WTC11 (cell line): ENCODE results near the gene FHOD3. TPM values are rescaled to one million over a fixed set of nuclear protein-coding genes. Genes with fewer than 3 reads are reported as not detected.

ENCODE experiments used
- ATAC-seq: fragments of 200-7000 bp; cut with Tn5 transposase; 2 replicates; pipeline ENCODE4 v1.10.0; 2021; ENCODE audit warnings: mild to moderate bottlenecking, moderate library complexity
- CTCF ChIA-PET: fragments of 300-600 bp; sonication (Branson Sonifier 250); formaldehyde crosslinking; loops from one replicate; lab custom pipeline; 2021; ENCODE audit warnings: antibody characterized with exemption; lab: Charles Lee
- POLR2A ChIA-PET: fragments of 350-600 bp; sonication (Branson Sonifier 250); formaldehyde crosslinking; loops from one replicate; lab custom pipeline; 2021; ENCODE audit warnings: antibody characterized with exemption; lab: Charles Lee
- DNase-seq: peaks from one replicate; pipeline ENCODE4 v3.0.0; 2021; ENCODE audit warnings: low spot score
- H3K27ac Mint-ChIP-seq: 2 replicates; pipeline ENCODE4 v1.8.0; 2021; ENCODE audit warnings: mixed read lengths
- H3K27me3 Mint-ChIP-seq: 2 replicates; pipeline ENCODE4 v1.8.0; 2021; ENCODE audit warnings: low read depth, mild to moderate bottlenecking, moderate library complexity, mixed read lengths
- H3K36me3 Mint-ChIP-seq: 2 replicates; pipeline ENCODE4 v1.8.0; 2021; ENCODE audit warnings: mixed read lengths
- H3K4me1 Mint-ChIP-seq: 2 replicates; pipeline ENCODE4 v1.8.0; 2022; ENCODE audit warnings: mixed read lengths
- H3K4me3 Mint-ChIP-seq: 2 replicates; pipeline ENCODE4 v1.8.0; 2021; ENCODE audit warnings: mild to moderate bottlenecking, moderate library complexity, mixed read lengths
- H3K9me3 Mint-ChIP-seq: 2 replicates; pipeline ENCODE4 v1.8.0; 2021; ENCODE audit warnings: mixed read lengths
- AFF4 ChIP-seq: sonication (generic); formaldehyde crosslinking; IDR thresholded peaks from 2 replicates; pipeline ENCODE4 v1.8.1; 2023; ENCODE audit warnings: mild to moderate bottlenecking, missing genetic modification reagents, borderline replicate concordance
- ATF2 ChIP-seq: sonication (generic); formaldehyde crosslinking; IDR thresholded peaks from 2 replicates; pipeline ENCODE4 v1.8.1; 2022; ENCODE audit warnings: low read depth, missing genetic modification reagents, borderline replicate concordance
- CBFB ChIP-seq: sonication (generic); formaldehyde crosslinking; IDR thresholded peaks from 2 replicates; pipeline ENCODE4 v1.8.1; 2022; ENCODE audit warnings: mild to moderate bottlenecking, low read depth, missing genetic modification reagents
- CTCF ChIP-seq: fragments of 200-600 bp; IDR thresholded peaks from 2 replicates; pipeline ENCODE4 v1.8.0; 2022; ENCODE audit warnings: antibody characterized with exemption
- EMX1 ChIP-seq: fragments of 250-450 bp; sonication (Bioruptor Pico); IDR thresholded peaks from 2 replicates; pipeline ENCODE4 v1.8.0; 2021; ENCODE audit warnings: mild to moderate bottlenecking
- ETV6 ChIP-seq: sonication (generic); formaldehyde crosslinking; IDR thresholded peaks from 2 replicates; pipeline ENCODE4 v1.8.1; 2022; ENCODE audit warnings: mild to moderate bottlenecking, missing genetic modification reagents
- MLX ChIP-seq: sonication (generic); formaldehyde crosslinking; IDR thresholded peaks from 2 replicates; pipeline ENCODE4 v1.8.1; 2023; ENCODE audit warnings: mild to moderate bottlenecking, missing genetic modification reagents, moderate library complexity
- MXD4 ChIP-seq: fragments of 250-450 bp; sonication (Bioruptor Pico); IDR thresholded peaks from 2 replicates; pipeline ENCODE4 v1.8.0; 2021; ENCODE audit warnings: mild to moderate bottlenecking, moderate library complexity, borderline replicate concordance
- NR3C1 ChIP-seq: sonication (generic); formaldehyde crosslinking; conservative IDR thresholded peaks from 2 replicates; pipeline ENCODE4 v1.8.1; 2023; ENCODE audit warnings: low read depth, mild to moderate bottlenecking, missing genetic modification reagents
- PRDM15 ChIP-seq: sonication (generic); formaldehyde crosslinking; IDR thresholded peaks from 2 replicates; pipeline ENCODE4 v1.8.0; 2022; ENCODE audit warnings: missing genetic modification reagents
- RELA ChIP-seq: sonication (generic); formaldehyde crosslinking; IDR thresholded peaks from 2 replicates; pipeline ENCODE4 v1.8.1; 2022; ENCODE audit warnings: missing genetic modification reagents, mild to moderate bottlenecking, borderline replicate concordance
- SOX15 ChIP-seq: fragments of 250-450 bp; sonication (Bioruptor Pico); IDR thresholded peaks from 2 replicates; pipeline ENCODE4 v1.9.0; 2021; ENCODE audit warnings: mild to moderate bottlenecking
- SP1 ChIP-seq: sonication (generic); formaldehyde crosslinking; conservative IDR thresholded peaks from 2 replicates; pipeline ENCODE4 v1.8.1; 2022; ENCODE audit warnings: missing genetic modification reagents
- TEAD1 ChIP-seq: sonication (generic); formaldehyde crosslinking; IDR thresholded peaks from 2 replicates; pipeline ENCODE4 v1.8.0; 2022; ENCODE audit warnings: mild to moderate bottlenecking, missing genetic modification reagents
- TEAD4 ChIP-seq: sonication (generic); formaldehyde crosslinking; IDR thresholded peaks from 2 replicates; pipeline ENCODE4 v1.8.0; 2022; ENCODE audit warnings: mild to moderate bottlenecking, missing genetic modification reagents
- ZNF425 ChIP-seq: fragments of 250-450 bp; sonication (Bioruptor Pico); conservative IDR thresholded peaks from 2 replicates; pipeline ENCODE4 v1.9.0; 2021; ENCODE audit warnings: mild to moderate bottlenecking
- total RNA-seq: library from RNA; stranded (reverse); gene quantifications from 3 replicates; pipeline ENCODE4 v1.2.3, GENCODE V29; 2021

The FHOD3 gene
- total RNA-seq, 1 experiment from 2014 or later = 3.8 TPM

- peaks cover 6% of the 10 kb centered on the region; the same call in 1 of the 2 replicates for H3K9me3 Mint-ChIP-seq
- POLR2A ChIA-PET = no interaction called here
- no peak for TF ChIP-seq MLX (CRISPR knock-in tag)
- TF ChIP-seq AFF4 (CRISPR knock-in tag) = no peak
- no peak for TF ChIP-seq EMX1
- no peak for TF ChIP-seq TEAD1 (CRISPR knock-in tag)
- no peak for TF ChIP-seq PRDM15 (CRISPR knock-in tag)
- no peak for TF ChIP-seq SP1 (CRISPR knock-in tag)
- no peak for TF ChIP-seq CTCF
- TF ChIP-seq ZNF425 (CRISPR knock-in tag) = no peak
- TF ChIP-seq TEAD4 = no peak
- no peak for TF ChIP-seq ATF2 (CRISPR knock-in tag)
- TF ChIP-seq CBFB (CRISPR knock-in tag) = no peak
- no peak for TF ChIP-seq NR3C1 (CRISPR knock-in tag)
- TF ChIP-seq RELA (CRISPR knock-in tag) = no peak
- no peak for TF ChIP-seq SOX15 (CRISPR knock-in tag)
- TF ChIP-seq ETV6 = no peak
- no peak for TF ChIP-seq MXD4
- no peak for DNase-seq
- H3K27ac Mint-ChIP-seq = no peak overlapping the region
- H3K4me3 Mint-ChIP-seq = no peak overlapping the region
- peaks cover 32% of the 10 kb centered on the region for H3K4me1 Mint-ChIP-seq
- no peak for ATAC-seq
- H3K36me3 Mint-ChIP-seq = no peaks in the 10 kb centered on the region
- H3K27me3 Mint-ChIP-seq = no peaks in the 10 kb centered on the region; the same call in none of the 2 replicates
- CTCF ChIA-PET = interaction anchor here (1.4 kb wide), 1 partner anchor 84 kb away, joined by 5 read pairs; no protein-coding TSS in a partner anchor
Measured at GRCh38 chr18:36327352-36328316, 30.1 kb downstream of the FHOD3 start.
